RKO (cell line): ENCODE data around the gene NFKB2.

ENCODE experiments used
- DNase-seq: peaks from one replicate; pipeline ENCODE4 v3.0.0-alpha.2; 2016; ENCODE audit warnings: low spot score

Gene NFKB2

DNA sequence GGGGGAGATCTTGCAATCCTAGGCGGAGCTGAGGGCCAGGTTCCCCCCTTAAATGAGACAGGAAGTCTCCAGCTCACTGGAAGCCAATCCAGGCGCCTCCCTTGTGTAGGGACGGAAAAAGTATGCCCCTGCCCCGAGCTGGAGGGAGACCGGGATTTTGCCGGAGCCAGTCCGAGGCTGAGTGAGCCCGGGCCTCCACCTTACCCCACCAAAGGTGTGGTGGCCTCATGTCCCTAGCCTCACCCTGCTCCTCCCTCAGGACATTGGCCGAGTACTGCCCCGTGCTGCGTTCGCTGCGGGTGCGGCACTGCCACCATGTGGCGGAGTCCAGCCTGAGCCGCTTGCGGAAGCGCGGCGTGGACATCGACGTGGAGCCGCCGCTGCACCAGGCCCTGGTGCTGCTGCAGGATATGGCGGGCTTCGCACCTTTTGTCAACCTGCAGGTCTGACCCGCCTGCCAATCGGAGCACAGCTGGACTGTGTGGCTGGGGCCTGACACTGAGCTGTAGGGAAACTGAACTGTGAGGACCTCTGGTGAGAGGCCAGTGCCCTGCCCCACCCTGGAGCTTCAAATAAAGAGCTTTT is 27.1 kb downstream of the NFKB2 start:
- peak; percentile 88 for DNase-seq

DNA sequence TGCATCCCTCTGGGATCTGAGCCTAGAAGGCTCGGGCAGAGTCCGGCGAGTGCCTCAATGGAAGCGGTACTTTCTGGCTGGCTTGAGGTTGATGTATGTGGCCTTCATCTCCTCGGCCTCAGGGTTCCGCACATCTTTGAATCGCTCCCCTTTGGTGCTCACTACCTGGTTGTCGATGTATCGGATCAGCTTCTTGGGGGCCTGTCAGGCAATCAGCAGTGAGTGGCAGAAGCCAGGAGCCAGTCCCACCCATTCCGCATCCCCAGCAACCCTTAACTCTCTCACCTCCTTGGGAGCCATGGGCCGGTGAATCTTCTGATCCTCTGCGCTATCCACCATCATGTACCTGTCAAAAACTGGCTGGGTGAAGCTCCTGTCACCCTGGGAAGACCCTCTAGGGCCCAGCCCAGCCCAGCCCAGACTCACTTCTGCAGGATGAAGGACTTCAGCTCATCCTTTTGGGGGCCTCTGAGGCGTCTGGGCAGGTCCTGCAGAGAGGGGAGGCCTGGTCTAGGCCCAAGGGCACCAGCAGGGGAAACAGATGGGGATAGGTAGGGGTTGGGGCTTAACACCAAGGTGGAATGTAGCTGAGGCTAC is 28.0 kb downstream of the NFKB2 start:
- no peak for DNase-seq

DNA sequence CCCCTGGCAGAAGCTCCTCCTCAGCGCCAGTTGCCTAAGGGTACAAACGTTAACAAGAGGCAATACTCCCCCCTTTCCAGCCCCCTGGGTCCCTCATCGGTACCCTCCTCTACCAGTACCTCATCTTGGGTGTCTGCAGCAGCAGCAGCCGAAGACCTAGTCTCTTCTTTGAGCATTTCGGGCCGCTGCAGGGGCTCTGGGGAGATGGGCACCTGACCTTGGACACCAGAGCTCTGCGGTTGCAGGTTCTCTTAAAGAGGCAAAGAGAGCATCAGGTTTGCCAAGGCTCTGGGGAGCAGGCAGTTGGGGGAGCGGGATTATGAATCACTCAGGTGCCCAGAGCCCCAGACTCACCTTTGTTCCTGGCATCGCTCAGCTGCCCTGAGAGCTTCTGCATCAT is 28.6 kb downstream of the NFKB2 start:
- no peak for DNase-seq

DNA sequence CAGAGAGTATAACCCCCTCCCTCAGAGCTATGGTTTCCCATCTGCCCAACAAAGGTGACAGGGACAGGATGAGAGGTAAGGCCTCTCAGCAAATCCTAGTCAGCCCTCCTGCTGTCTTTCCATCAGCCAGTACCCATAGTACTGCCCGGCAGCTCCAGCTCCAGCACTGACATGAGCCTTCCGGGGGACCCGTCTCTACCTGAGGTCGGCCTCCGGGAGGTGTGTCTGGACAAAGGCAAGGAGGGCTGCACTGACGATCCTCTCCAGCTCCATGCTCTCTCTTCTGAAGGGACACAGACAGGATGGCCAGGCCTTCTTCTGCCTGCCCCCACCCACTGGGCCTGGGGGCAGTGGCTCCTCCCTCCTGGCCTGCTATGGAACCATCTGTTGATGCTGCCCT is 29.4 kb downstream of the NFKB2 start:
- no peak for DNase-seq

DNA sequence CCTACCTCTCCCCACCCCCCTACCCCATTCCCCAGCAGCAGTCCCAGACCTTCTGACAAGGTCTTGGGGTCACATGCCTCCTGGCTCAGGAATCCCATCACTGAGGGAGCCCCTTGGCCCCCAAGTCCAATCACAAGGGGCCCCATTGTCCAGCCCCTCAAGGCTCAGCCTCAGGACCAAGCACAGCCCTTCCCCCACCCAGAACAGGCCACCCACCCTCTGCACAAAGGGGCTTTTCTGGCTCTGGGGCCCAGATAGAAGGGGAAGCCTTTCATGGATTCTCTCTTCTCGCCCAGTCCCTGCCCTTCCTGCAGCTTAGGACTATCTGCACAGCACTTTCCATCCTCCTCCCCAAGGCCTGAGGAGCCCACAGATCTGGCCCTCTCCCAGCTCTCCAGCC is 29.9 kb downstream of the NFKB2 start:
- no peak for DNase-seq

GRCh38 chr10:102426803-102427287 is 31.3 kb downstream of the NFKB2 start:
- DNase-seq = no peak

DNA sequence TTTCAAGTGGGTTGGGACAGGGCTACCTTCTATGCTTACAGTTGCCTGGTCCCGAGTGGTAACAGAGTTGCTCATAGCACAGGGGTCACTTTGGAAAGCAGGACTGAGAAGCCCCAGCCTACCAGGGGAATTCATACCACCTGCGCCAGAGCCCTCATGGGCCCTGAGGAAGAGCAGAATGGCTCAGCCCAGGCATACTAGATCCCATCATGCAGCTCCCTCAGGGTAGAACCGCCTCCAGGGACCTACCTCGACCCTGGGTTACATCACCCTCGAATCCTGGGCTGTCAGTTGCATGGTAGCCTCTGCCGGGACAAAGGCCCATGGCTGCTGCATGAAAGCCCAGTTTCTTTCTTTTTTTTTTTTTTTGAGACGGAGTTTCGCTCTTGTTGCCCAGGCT is 34.0 kb downstream of the NFKB2 start:
- DNase-seq = no peak

DNA sequence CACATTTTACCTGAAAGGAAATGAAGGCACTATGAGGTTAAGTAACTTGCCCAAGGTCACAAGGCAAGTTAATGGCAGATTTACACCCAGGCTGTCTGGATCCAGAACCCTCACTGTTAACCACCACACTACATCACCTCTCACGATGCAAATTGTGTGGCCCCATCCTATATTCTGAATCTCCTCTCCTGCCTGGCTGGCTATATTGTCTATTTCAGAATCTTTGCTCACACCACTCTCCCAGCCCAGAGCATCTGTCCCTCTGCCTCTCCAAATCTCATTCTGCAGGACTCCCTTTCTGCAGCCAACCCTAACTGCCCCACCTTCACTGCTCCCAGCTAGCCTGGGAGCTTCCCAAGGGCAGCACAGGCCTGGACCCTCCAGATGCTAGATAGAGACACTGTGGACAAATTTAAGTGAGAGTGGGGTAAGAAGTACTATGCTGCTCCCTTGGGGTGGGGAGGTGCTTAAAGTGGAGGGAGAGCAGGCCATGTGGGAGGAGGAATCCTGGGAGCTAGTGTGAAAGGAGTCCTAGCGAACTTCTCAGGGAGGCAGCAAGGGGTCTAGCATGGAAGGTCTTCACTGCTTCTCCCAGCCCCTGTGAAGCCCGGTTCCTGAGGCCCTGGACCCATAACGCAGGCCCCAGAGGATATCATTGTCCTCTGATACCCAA is 36.1 kb downstream of the NFKB2 start:
- DNase-seq = peak; percentile 72

- DNase-seq = peak; percentile 95
These were observed 36.9 kb downstream of the NFKB2 start, which contains the start of gene CUEDC2 for GRCh38 chr10:102432162-102432950. TSS of gene CUEDC2 (minus strand) at chr10:102432574. CDS start at chr10:102425188, 7,386 bp downstream.

- no peak for DNase-seq
These were observed 38.1 kb downstream of the NFKB2 start for GRCh38 chr10:102433619-102434046.

GRCh38 chr10:102434394-102435132 is 39.1 kb downstream of the NFKB2 start:
- no peak for DNase-seq

DNA sequence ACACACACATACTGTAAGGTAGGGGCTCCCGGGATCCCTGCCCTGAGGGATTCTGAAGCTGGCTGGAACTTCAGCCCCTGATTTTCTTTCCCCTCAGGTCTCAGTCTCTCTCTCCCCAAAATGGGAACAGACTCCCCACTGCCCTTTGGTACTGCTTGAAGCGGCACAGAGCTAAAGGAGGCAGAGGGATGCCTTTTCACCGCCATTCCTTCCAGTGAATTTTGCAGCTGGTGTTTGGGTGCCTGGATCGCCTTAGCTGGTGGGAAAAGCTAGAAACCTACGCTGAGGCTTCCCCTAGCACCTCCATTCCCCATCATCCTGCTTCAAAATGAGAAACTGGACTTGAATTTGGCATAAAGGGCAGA is 39.6 kb downstream of the NFKB2 start:
- no peak for DNase-seq

GRCh38 chr10:102435529-102436233 is 40.2 kb downstream of the NFKB2 start:
- no peak for DNase-seq

DNA sequence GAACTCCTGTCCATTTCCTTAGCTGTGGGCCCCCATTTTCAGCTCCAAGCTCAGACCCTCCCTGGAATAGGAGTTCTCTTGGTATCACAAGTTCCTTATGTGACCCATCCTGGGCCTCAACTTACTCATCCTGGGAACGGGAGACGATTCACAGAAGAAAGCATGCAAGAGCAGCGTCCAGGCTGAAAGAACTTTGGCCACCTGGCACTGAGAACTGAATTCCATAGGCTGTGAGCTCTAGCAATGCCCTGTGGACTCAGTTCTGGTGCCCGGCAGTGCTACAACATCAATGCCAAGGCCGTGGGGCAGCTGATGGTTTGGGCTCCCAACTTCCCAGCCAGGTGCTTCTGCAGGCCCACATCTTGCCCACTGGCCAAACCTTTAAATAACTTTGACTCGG is 40.8 kb downstream of the NFKB2 start:
- no peak for DNase-seq

DNA sequence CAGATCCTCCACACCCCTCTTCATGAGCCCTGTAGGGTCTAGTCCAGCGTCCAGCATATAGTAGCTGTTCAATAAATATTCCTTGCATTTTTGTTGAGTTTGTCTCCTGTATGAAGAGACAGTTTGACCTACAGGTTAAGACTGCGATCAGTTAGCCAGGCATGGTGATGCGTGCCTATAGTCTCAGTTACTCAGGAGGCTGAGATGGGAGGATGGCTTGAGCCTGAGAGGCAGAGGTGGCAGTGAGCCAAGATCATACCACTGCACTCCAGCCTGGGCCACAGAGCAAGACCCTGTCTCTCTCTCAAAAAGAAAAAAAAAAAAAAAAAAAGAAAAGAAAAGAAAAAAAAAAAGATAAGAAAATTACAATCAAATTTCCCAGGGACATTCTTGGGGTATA is 42.0 kb downstream of the NFKB2 start:
- no peak for DNase-seq

DNA sequence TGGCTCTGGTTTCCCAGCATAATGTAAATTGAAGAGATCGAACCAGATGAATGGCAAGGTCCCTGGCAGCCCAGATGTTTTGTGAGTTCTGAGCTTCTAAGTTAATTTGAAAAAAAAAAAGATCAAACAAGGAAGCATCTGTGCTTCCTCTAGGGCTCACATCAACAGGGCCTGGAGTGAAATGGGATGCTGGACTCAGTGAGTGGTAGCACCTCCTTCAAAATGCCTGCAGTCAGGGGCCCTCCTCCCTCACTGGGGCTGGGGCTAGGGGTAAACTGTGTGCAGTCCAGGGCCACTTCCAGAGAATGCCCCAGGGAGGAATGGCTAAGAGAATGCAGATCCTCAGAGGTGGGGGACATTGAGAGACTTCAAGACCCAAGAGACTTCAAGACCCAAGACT is 42.9 kb downstream of the NFKB2 start:
- DNase-seq = no peak

DNA sequence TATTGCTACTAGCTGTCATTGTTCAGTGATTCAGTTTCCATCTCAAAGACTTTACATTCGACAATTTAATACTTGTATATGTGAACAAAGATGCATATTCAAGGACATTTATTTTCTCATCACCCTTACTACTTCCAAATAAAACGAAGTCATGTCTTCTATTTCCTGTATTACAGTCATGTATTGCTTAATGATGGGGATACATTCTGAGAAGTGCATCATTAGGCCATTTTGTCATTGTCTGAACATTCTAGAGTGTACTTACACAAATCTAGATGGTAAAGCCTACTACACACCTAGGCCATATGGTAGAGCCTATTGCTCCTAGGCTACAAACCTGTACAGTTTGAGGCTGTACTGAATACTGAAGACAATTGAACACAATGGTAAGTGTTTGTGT is 49.3 kb downstream of the NFKB2 start:
- no peak for DNase-seq

- peak; percentile 71 for DNase-seq
These were observed 54.0 kb downstream of the NFKB2 start for GRCh38 chr10:102449321-102450123.

- no peak for DNase-seq
These were observed 54.5 kb downstream of the NFKB2 start for GRCh38 chr10:102450124-102450373.

DNA sequence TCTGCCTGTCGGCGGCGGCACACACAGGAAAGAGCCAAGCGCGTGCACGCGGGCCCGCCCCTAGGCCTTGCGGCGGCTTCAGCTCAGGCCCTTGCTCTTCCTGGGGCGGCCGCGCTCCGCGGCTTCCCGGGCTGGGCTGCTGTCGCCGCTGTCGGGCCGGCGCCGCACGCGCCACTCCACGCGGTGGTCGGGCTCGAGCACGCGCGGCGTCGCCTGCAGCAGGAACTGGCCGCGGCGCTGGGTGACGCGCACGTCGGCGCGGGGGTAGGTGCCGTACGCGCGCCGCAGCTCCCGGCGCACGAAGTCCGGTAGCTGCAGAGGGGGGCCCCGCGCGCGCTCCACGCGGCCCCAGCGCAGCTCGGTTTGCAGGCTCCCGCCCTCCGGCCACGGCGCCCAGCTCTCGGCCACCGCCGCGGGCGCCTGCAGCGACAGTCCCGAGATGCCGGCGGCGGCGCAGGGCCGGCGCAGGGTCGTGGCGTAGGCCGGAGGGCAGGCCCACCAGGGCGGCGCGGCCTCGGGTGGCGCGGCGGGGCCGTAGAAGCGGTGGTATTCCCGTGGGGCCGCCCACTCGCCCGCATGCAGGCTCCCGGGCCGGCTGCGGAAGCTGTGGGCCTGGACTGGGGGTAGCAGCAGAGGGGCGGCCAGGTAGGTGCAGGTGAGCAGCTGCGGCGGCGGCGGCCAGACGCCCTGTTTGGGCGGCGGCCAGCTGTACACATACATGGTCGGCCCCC is 55.0 kb downstream of the NFKB2 start:
- DNase-seq = peak; percentile 89
